GM19468 (cell line): ENCODE results near the gene ZKSCAN3.
"Not testable (repeated sequence)": the region's sequence is repeated elsewhere in the genome, so short reads cannot be mapped to it uniquely, and the experiment has no call there.

Source experiments
- ATAC-seq: cut with Tn5 transposase; IDR thresholded peaks from one replicate; pipeline ENCODE4 v1.9.1; 2021; ENCODE audit warnings: mild to moderate bottlenecking, moderate library complexity, moderate number of reproducible peaks; ENCODE audit not compliant: unreplicated experiment; ENCODE audit errors: extremely low read depth

The ZKSCAN3 gene

DNA sequence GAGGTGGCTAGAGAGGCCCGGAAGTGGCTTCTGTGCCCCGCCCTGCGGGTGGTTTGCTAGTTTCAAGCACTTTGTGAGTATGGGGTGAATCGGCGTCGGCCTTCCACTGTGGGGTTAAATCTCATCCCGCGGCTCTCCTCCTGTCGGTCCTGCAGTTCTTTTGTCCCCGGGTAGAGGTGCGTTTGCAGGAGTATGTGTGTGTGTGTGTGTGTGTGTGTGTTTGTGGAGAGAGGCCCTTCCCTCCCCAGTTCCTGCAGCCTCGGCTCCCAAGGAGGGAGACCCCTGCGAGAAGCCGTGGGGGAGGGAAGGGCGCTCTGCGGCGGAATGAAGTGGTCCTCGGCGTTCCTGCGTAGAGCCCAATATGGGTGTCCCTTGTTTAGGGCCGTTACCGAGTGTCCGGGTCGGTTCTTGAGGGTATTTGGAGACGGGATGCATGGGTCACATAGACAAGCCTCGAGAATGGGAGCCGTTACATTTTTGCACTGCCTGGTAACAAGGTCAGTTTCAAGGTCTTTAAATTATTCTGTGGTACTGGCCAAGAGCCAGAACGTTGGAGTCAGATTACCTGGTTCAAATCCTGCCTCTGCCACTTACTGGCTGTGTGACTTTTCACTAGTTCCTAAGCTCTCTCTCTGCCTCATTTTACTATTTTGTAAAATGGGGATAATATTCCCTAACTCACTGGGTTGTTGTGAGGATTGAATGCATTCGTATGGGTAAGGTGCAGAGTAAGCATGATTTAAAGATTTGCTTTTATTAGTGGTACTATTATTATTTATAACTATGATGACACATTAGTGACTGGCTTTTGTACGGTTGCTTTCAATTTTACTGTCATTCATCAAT is at the start of gene ZKSCAN3:
ZKSCAN3 (plus strand) TSS at position 56 of the 846 bp plus-strand sequence. CDS start 9,640 bp downstream, outside the sequence.
- ATAC-seq = peak; percentile 81

DNA sequence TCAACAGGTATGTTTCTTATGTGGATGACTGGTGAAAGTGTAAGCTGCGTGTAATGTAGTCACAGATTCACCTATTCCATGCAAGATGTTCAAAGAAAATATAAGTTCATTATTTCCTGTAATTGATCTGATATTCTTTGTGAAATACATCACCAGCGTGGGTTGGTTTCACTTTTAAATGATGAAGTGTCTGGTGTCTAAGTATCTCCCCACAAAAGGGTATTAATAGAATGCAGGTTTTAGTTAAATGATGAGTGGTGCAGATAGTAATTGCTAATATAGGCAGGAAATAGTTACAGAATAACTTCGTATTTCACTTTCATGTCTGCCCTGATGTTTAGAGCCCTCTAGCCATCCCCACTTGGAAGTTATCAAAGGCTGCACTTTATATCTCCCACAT is 46.2 kb upstream of the ZKSCAN3 start:
- ATAC-seq = peak; percentile 75

DNA sequence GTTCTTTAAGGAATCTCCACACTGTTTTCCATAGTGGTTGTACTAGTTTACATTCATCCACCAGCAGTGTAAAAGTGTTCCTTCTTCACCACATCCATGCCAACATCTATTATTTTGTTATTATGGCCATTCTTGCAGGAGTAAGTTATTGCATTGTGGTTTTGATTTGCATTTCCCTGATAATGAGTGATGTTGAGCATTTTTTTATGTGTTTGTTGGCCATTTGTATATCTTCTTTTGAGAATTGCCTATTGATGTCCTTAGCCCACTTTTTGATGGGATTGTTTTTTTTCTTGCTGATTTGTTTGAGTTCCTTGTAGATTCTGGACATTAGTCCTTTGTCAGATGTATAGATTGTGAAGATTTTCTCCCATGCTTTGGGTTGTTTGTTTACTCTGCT is 43.4 kb upstream of the ZKSCAN3 start:
- not testable (repeated sequence) for ATAC-seq

DNA sequence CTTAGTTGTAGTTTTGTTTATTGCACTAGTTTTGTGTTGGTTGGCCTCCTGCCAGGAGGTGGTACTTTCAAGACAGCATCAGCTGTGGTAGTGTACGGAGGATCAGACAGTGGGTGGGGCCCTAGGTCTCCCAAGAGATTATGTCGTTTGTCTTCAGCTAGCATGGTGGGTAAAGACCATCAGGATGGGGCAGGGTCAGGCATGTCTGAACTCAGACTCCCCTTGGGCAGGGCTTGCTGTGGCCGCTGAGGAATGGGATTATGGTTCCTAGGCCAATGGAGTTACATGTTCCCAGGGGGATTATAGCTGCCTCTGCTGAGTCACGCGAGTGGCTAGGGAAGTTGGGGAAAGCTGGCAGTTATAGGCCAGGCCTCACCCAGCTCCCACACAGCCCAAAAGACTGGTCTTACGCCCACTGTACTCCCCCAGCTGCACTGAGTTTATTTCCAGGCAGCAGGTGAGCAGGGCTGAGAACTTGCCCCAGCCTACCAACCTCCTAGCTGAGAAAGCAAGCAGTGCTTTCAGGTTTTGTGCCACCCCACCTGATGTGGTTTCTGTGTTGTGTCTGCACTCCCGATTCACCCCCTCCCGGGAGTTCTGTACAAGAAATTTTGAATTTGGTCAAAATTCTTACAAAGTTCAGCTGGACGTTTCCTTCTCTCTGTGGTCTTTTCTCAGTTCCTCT is 38.5 kb upstream of the ZKSCAN3 start:
- no peak for ATAC-seq

DNA sequence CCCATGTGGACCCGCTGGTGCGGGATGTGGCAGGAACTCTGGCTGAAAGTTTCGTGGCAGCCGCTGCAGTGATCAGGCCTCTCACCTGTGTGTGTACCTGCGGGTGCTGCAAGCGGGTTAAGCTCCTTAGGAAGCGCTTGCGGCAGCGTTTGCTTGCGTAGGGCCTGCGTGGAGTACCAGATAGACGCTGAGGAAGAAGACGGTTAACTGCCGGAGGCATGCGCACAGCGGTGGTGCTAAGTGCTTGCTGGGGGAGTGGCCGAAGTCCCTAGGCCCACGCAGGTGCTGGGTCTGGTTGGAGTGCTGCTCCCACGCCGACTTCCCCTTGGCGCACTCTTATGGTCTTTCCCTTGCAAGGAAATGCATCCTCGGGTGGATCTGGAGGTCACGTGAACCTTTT is 36.8 kb upstream of the ZKSCAN3 start:
- no peak for ATAC-seq

DNA sequence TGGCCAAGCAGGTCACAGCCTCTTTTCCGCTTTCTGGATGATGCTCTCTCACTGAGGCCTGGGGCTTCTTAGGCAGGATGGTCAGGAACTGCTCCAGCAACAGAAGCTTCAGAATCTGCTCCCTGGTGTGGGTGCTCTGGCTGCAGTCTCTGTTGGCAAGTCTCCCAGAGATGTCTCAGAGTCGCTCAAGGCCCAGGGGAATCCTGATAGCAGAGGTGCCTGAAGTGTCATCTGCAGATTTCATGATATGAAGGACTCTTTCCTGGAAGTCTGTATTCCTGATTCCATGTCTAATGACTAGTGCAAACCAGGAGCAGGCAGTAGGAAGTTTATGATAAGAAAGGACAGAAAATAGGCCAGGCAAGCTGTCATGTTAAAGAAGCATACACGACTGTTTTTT is 34.1 kb upstream of the ZKSCAN3 start:
- ATAC-seq = no peak

DNA sequence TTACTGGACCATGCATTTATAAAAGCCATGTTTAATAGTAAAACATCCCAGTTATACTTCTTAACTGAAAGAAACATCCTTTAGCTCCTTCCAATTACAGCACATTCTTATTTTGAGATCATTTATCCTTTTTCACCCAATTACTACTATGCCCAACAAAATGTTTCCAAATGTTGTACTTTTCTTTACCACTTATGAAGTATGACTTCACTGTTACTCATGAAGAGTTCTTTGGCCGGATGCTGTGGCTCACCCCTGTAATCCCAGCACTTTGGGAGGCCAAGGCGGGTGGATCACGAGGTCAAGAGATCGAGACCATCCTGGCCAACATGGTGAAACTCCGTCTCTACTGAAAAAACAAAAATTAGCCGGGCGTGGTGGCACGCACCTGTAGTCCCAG is 31.9 kb upstream of the ZKSCAN3 start:
- ATAC-seq = not testable (repeated sequence)

DNA sequence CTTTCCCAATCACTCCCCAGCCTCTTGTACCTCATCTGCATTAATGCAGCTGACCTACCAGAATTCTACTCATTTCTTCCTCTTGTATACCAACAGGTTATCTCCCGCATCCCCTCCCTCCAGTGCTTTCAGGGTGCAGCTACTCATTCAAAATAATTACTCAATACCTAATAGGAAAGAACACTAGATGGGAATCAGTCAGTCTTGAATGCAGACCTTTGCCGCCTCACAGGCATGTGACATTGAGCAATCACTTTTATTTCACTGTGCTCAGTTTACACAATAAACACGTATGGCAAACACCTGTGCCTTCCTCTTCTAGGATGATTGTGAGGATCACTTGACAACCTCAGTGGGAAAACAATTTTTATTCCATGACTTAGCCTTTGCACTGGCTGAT is 27.1 kb upstream of the ZKSCAN3 start:
- ATAC-seq = no peak

DNA sequence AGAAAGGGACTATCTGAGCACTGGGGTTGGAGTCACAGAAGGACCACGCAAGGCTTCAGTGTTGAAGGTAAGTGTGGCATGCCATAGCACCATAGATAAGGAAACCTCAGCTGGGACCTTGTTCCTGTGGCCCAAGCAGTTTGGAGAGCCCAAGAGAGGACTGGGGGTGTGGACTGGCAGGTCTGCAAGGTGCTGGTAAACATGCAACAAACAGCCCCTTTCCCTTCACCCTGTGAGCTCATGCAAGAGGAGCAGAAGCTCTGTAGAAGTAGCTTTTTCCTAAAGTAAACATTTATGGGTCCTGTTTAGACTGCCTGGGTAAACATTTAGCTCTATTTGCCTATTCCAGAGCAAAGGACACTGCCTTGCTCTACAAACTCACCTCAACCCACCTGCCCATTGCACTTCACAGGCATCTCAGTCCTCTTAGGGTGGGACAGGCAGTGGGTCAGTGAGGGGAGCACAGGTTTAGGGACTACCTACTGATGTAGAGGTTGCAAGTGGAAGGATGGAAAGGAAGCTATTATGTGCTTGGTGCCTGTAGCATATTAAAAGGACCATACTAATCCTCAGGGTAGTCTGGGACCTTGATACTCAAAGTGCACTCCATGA is 25.8 kb upstream of the ZKSCAN3 start:
- ATAC-seq = no peak

DNA sequence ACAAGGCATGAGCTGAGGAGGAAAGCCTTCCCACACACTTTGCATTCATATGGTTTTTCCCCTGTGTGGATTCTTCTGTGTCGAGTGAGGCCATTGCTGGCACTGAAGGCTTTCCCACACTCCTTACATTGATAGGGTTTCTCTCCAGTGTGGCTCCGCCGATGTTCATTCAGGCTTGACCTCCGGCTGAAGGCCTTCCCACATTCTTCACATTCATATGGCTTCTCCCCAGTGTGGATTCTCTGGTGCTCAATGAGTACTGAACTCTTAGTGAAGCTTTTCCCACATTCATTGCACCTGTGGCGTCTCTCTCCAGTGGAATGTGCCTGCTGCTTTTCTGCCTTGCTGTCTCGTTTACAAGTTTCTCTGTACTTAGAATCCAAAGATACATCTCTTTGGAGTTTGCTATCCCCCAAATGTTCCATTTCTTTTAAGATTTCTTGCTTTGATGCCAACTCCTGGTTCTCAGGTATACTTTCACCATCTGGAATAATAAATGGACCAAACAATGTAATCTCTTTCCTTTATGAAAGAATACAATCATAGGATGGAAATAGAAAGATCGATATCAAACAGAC is 23.3 kb upstream of the ZKSCAN3 start:
- no peak for ATAC-seq

DNA sequence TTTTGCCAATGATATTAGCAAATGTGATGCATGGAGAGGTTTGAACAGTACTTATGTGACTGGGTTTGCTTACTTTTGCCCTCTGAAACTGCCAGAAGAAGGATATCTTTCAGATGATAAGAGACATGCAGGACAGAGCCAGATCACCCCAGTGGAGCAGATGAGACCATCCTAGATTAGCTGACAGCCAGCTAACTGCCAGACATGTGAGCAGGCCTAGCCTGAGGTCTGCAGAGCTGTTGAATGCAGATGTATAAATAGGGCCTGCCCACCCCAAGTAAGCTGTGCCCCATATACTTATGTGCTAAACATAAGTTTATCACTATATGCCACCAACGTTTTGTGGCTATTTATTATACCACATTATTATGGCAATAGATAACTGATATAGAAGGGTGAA is 19.7 kb upstream of the ZKSCAN3 start:
- ATAC-seq = no peak

DNA sequence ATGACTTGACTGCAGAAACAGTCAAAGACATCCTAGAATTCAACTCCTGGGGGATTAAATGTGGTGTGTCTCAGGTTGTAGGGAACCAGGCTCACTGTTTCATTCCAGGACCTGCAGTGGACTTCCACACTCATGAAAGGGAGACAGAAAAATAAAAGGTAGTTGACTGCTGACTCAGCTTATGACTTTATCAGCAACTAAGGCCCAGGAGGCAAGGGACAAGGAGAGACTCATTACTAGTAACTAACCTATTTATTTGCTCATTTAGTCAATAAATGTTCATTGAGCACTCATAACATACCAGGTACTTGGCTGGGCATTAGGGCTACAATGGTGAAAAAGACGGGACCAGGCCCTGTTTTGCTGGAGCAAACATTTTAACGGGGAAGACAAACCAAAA is 16.7 kb upstream of the ZKSCAN3 start:
- no peak for ATAC-seq

DNA sequence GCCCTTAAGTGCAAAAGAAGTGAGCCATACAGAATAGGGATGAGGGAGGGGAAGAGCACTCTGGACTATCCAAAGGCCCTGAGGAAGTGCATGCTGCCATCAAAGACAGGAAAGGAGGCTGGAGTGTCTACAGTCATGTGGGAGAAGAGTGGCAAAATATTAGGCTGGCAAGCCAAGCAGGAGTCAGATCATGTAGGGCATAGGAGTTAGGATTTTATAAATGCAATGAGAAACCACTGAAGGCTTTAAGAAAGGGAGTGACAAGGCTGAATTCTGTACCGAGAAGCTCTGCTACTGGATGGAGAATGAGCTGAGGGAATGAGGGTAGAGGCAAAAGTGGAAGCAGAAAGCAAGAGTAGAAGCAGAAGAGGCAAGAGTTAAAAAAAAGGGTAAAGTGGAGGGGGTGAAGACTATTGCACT is 16.1 kb upstream of the ZKSCAN3 start:
- ATAC-seq = no peak

DNA sequence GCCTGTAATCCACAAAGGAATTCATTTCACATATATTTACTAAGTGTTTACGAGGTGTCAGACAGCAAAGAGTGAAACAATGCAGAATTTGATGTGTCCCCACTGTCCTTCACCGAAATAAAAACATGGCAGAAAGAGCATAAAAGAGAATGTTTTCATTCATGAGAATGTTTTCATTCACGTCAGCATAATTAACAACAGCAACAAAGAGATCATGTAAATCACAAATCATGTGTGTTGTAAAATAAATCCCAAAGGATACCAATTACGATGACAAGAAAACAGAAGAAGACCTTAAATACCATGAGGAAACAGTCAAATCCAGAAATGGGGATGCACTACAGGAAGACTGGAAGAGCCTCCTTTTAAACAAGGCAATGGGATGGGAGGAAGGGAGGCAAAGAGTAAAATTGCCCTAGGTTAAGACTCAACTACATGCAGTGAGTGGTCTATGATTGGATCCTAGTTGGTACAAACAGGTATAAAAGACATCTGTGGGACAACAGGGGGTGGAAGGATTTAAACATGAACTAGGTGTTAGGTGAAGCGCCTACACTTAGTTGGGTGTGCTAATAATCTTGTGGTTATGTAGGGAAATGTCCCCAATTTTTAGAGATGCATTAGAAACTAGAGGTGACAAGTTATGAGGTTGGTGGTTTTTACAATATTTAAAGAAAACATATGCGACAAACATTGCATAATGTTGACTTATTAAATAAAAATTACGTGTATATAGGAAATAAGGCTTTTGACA is 15.3 kb upstream of the ZKSCAN3 start:
- ATAC-seq = no peak

DNA sequence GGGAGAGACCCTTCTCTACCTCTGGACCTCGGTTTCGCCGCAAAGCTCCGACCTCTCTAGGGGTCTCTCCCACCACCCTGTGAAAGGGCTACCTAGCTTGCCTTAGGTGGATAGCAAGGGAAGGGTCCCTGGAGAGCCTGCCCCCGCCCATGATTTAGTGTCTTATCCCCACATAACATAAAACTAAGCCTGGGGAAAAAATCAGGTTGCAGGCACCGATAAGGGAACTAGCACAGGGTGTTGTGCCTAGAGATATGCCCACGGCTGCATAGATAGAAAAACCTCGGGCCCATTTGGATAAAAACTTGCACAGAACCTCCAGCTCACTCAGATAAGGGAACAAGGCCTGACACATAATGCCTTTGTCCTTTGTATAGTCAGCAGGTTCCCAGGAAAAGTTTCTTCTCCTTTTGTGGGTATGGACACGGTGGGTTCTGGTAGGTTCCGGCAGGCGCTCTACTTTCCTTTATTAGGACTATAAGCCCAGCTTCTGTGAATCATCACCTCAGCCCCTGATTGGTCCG is 14.6 kb upstream of the ZKSCAN3 start:
- no peak for ATAC-seq

DNA sequence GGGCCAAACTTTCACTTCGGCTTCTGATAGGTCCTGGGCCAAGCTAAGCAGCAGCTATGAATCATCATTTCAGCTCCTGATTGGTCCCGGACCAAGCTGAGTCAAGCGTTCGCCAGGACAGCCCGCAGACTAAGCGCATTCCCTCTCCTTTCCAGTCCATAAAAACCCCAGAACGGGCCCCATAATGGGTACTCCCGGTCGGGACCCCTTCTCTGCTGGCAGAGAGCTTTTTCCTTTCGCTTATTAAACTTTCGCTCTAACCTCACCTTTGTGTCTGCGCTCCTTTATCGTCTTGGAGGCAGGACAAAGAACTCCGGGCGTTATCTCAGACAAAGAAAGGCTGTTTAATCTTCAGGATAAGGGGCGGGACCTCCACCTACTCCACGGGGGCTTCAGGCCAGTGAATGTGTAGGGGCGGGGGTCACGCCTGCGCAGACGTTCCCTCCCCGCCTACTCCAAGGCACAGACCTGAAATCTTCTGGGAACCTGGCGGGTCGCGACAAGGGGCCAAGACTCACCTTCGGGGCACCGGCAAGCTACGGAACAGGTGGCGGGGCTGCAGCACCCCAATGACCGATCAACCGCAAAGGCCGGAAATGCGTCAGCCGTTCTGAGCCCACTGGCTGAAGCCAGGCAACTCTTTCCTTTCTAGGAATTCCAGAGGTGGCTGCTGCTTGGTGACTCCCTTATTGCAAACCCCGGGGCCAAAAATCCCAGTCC is 14.0 kb upstream of the ZKSCAN3 start, which contains the start of gene ZSCAN31:
ZSCAN31 (minus strand) TSS at position 585 of the 720 bp plus-strand sequence. CDS start 6,465 bp downstream, outside the sequence.
- ATAC-seq = peak; percentile 60

DNA sequence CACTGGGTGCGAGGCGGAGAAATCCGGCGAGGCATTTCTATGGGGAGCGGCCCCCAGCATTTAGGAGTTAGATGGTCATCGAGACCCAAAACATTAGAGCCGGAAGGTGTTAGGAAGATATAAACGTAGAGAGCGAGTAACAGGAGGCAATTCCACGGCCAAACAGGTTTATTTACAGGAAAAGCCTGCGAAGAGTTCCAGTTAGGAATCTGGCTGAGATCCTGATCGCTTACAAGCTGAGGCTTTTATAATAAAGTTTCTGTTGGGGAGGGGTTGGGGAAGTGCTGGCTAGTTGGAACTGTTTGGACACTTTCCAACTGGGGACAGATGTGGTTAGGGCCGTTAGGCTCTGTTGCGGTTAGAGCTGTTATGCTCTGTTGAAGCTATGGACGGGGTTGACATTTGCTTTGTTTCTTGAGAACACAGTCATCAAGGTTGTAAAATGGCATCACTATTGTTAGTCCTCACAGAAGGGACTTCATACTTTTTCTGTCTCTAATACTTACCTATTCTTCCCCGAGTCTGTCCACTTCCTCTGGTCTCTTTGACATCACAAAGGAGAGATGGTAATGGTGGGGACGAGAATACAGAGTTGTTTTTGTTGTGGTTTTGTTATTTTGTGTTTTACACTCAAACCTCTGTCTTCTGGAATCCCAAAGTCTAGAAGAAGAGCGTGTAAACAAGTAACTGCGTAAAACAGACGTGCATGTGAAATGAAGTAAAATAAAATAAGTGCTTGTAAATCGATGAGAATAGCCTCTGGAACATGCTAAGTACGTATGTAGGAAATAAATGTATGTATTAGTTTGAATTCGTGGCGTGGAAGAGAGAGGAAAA is 13.2 kb upstream of the ZKSCAN3 start:
- ATAC-seq = no peak

DNA sequence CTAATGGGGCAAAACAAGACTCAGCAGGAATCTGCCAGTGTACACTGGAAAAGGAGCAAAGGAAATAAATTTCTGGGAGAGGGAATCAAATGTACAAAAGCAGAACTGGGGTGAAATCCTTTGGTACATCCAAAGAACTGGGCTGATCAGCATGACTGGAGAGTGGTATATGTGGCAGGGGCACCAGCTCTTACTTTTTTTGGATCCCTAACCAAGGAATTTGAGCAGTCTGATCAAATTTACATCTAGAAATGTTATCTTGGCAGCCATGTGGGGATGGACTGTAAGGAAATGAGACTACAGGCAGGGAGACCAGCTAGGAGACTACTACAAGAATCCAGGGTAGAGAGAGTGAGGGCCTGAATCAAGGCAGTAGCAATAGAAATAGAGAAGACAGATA is 12.6 kb upstream of the ZKSCAN3 start:
- no peak for ATAC-seq
